K562 (cell line): ENCODE measurements around the gene TM4SF18.

ENCODE experiments used
- CREM ChIP-seq: IDR thresholded peaks from 2 replicates; pipeline ENCODE4 v1.6.1; 2014; ENCODE audit warnings: antibody characterized with exemption, low read depth
- E2F4 ChIP-seq: sonication (generic); formaldehyde crosslinking; IDR thresholded peaks from 2 replicates; pipeline ENCODE4 v1.8.0; 2022; ENCODE audit warnings: mild to moderate bottlenecking, low read depth, missing genetic modification reagents
- EP300 ChIP-seq: IDR thresholded peaks from 2 replicates; pipeline ENCODE4 v1.6.1; 2012; ENCODE audit warnings: low read length, improper control_type of control experiment
- MAZ ChIP-seq, 2 experiments: fragments of 450-650 bp in 1 of 2; sonication (generic) in 1 of 2; formaldehyde crosslinking; IDR thresholded peaks in 1 of 2; conservative IDR thresholded peaks in 1 of 2; 2 replicates each; pipeline versions ENCODE4 v1.4.0 to v1.5.0; 2020; ENCODE audit warnings: mild to moderate bottlenecking in 1 of 2, missing genetic modification reagents in 1 of 2
- NFE2L1 ChIP-seq: fragments of 450-650 bp; IDR thresholded peaks from 2 replicates; pipeline ENCODE4 v1.6.1; 2016; ENCODE audit warnings: missing genetic modification characterization, low read depth, mild to moderate bottlenecking, missing compliant biosample characterization, moderate library complexity, borderline replicate concordance
- POLR2A ChIP-seq: fragments of 450-650 bp; conservative IDR thresholded peaks from 2 replicates; pipeline ENCODE4 v1.6.1; 2016
- SIN3A ChIP-seq, 2 experiments: fragments of 150-350 bp in 1 of 2; IDR thresholded peaks; 2 replicates each; pipeline ENCODE4 v1.6.1; 2011 to 2016; ENCODE audit warnings: borderline replicate concordance in 2 of 2, low read depth in 2 of 2, low read length in 2 of 2, mild to moderate bottlenecking in 2 of 2, moderate library complexity in 2 of 2; ENCODE audit not compliant: control insufficient read depth in 1 of 2
- SRF ChIP-seq, 2 experiments: fragments of 250-450, 450-650 bp in 1 of 2; sonication (Bioruptor Pico) in 1 of 2; sonication (generic) in 1 of 2; formaldehyde crosslinking; IDR thresholded peaks; 2 replicates each; pipeline versions ENCODE4 v1.5.0 to v1.5.1; 2020 to 2022; ENCODE audit warnings: mild to moderate bottlenecking in 1 of 2, missing genetic modification reagents in 1 of 2
- ZNF778 ChIP-seq: fragments of 450-650 bp; formaldehyde crosslinking; IDR thresholded peaks from 2 replicates; pipeline ENCODE4 v1.4.0; 2020; ENCODE audit warnings: mild to moderate bottlenecking, moderate library complexity

- TF ChIP-seq SIN3A (IDR thresholded peaks at IDR 0.05; ENCODE audit: borderline replicate concordance in 2 of 2, control insufficient read depth in 1 of 2, low read depth in 2 of 2, low read length in 2 of 2) (no peak), EP300 (no peak), MAZ (CRISPR knock-in tag; conservative IDR thresholded peaks at IDR 0.05 in 1 of 2, IDR thresholded peaks at IDR 0.05 in 1 of 2) (no peak), E2F4 (CRISPR knock-in tag) (no peak), POLR2A (no peak), ZNF778 (CRISPR knock-in tag) (no peak), CREM (no peak), SRF (CRISPR knock-in tag; IDR thresholded peaks at IDR 0.05) (no peak), NFE2L1 (tag) (no peak)
These were observed 51.1 kb downstream of the TM4SF18 start for GRCh38 chr3:149282322-149282721.
